GM12878 (cell line): ENCODE data around the gene MAML2.

Experiments
- ETV6 ChIP-seq, 2 experiments: fragments of 450-650 bp in 1 of 2; IDR thresholded peaks in 1 of 2; conservative IDR thresholded peaks in 1 of 2; 2 replicates each; pipeline ENCODE4 v1.6.1; 2014; ENCODE audit warnings: antibody characterized with exemption in 1 of 2, borderline replicate concordance in 1 of 2, low read depth in 1 of 2, mild to moderate bottlenecking in 1 of 2, moderate library complexity in 1 of 2
- TAF1 ChIP-seq: IDR thresholded peaks from 2 replicates; pipeline ENCODE4 v1.6.1; 2011; ENCODE audit warnings: mild to moderate bottlenecking, low read depth, low read length, borderline replicate concordance
- TF ChIP-seq, protein P1 (sequence below): fragments of 450-650 bp; IDR thresholded peaks from 2 replicates; pipeline ENCODE4 v1.6.1; 2014; ENCODE audit warnings: mild to moderate bottlenecking
- TF ChIP-seq, protein P2 (sequence below), 3 experiments: IDR thresholded peaks in 2 of 3; conservative IDR thresholded peaks in 1 of 3; 2 replicates each; pipeline ENCODE4 v1.5.1; 2011; ENCODE audit warnings: low read depth in 3 of 3, low read length in 3 of 3, mild to moderate bottlenecking in 3 of 3, control low read depth in 2 of 3, moderate library complexity in 2 of 3, inconsistent platforms in 1 of 3, mixed read lengths in 1 of 3; ENCODE audit not compliant: control insufficient read depth in 2 of 3, insufficient read depth in 1 of 3; ENCODE audit errors: extremely low read depth in 1 of 3

DNA sequence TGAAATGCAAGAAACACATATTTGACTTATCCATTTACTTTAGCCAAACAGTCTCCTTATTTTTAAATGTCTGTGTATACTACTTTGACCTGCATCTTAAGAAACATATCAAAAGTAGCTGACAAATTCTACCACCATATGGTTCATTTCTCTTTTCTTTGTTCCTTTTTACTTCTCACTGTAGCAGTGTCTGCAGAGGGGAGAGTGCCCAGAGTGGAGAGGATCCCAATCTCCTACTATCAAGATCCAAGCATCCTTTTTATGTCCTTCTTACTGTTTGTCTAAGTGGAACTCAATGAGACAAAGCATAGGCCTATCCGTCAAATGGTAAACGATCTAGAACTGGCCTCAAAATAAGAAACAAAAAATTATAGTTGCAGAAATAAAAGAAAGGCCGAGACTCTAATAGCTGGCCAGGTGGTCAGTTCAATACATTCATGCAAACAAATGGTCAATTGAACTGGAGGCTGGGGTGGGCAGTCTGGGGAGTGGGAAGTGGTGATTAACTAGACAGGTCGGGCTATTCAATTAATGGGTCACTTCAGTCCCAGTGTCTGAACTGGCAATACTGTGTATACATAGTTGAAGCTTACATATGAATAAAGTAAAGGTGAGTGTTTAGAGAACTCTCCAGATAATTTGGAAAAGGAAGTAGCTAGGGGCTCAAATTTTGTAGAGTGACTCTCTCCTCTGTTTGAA is 149.1 kb downstream of the MAML2 start:
- TF ChIP-seq ETV6 (conservative IDR thresholded peaks at IDR 0.05 in 1 of 2, IDR thresholded peaks at IDR 0.05 in 1 of 2; ENCODE audit: borderline replicate concordance in 1 of 2, low read depth in 1 of 2) (no peak), TAF1 (no peak)
- TF ChIP-seq, protein P1, sequence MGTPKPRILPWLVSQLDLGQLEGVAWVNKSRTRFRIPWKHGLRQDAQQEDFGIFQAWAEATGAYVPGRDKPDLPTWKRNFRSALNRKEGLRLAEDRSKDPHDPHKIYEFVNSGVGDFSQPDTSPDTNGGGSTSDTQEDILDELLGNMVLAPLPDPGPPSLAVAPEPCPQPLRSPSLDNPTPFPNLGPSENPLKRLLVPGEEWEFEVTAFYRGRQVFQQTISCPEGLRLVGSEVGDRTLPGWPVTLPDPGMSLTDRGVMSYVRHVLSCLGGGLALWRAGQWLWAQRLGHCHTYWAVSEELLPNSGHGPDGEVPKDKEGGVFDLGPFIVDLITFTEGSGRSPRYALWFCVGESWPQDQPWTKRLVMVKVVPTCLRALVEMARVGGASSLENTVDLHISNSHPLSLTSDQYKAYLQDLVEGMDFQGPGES, result no peak
- TF ChIP-seq, protein P2, sequence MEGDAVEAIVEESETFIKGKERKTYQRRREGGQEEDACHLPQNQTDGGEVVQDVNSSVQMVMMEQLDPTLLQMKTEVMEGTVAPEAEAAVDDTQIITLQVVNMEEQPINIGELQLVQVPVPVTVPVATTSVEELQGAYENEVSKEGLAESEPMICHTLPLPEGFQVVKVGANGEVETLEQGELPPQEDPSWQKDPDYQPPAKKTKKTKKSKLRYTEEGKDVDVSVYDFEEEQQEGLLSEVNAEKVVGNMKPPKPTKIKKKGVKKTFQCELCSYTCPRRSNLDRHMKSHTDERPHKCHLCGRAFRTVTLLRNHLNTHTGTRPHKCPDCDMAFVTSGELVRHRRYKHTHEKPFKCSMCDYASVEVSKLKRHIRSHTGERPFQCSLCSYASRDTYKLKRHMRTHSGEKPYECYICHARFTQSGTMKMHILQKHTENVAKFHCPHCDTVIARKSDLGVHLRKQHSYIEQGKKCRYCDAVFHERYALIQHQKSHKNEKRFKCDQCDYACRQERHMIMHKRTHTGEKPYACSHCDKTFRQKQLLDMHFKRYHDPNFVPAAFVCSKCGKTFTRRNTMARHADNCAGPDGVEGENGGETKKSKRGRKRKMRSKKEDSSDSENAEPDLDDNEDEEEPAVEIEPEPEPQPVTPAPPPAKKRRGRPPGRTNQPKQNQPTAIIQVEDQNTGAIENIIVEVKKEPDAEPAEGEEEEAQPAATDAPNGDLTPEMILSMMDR (IDR thresholded peaks at IDR 0.05 in 2 of 3, conservative IDR thresholded peaks at IDR 0.05 in 1 of 3; ENCODE audit: control insufficient read depth in 2 of 3, extremely low read depth in 1 of 3, insufficient read depth in 1 of 3, low read depth in 3 of 3, low read length in 3 of 3), result no peak
